H9 (cell line): Measurements from ENCODE around the gene ARSI. TPM values are rescaled to one million over a fixed set of nuclear protein-coding genes. Genes with fewer than 3 reads are reported as not detected.

Experiments used
- DNase-seq: peaks from one replicate; pipeline ENCODE4 v3.0.0-alpha.2; 2017
- H2AFZ ChIP-seq: one replicate; pipeline ENCODE4 v1.6.1; 2013; ENCODE audit warnings: mild to moderate bottlenecking, low read length, control low read depth, moderate library complexity
- H2AK5ac ChIP-seq: 2 replicates; pipeline ENCODE4 v1.6.1; 2013; ENCODE audit warnings: low read length, control low read depth, mixed read lengths; ENCODE audit not compliant: insufficient read length
- H2BK120ac ChIP-seq: one replicate; pipeline ENCODE4 v1.6.1; 2013; ENCODE audit warnings: low read depth, mild to moderate bottlenecking, low read length, control low read depth, inconsistent platforms; ENCODE audit not compliant: poor library complexity, severe bottlenecking
- H2BK12ac ChIP-seq: 2 replicates; pipeline ENCODE4 v1.6.1; 2013; ENCODE audit warnings: low read length, control low read depth, mixed read lengths, low read depth; ENCODE audit not compliant: insufficient read length
- H2BK15ac ChIP-seq: 2 replicates; pipeline ENCODE4 v1.6.1; 2013; ENCODE audit warnings: low read depth, low read length, control low read depth
- H2BK20ac ChIP-seq: one replicate; pipeline ENCODE4 v1.6.1; 2013; ENCODE audit warnings: low read depth, mild to moderate bottlenecking, low read length, control low read depth, inconsistent platforms; ENCODE audit not compliant: poor library complexity, severe bottlenecking
- H2BK5ac ChIP-seq: 2 replicates; pipeline ENCODE4 v1.6.1; 2013; ENCODE audit warnings: low read length, control low read depth, mixed read lengths; ENCODE audit not compliant: insufficient read length
- H3K14ac ChIP-seq: 2 replicates; pipeline ENCODE4 v1.6.1; 2013; ENCODE audit warnings: low read length, control low read depth; ENCODE audit not compliant: insufficient read depth
- H3K18ac ChIP-seq: 2 replicates; pipeline ENCODE4 v1.6.1; 2013; ENCODE audit warnings: low read depth, mild to moderate bottlenecking, mixed read lengths, low read length, control low read depth; ENCODE audit not compliant: insufficient read length
- H3K23ac ChIP-seq: 2 replicates; pipeline ENCODE4 v1.6.1; 2013; ENCODE audit warnings: low read length, control low read depth, mixed read lengths, low read depth; ENCODE audit not compliant: insufficient read length
- H3K23me2 ChIP-seq: 2 replicates; pipeline ENCODE4 v1.6.1; 2013; ENCODE audit warnings: low read depth, mild to moderate bottlenecking, mixed read lengths, low read length, control low read depth; ENCODE audit not compliant: insufficient read length, poor library complexity, severe bottlenecking
- H3K27ac ChIP-seq: 2 replicates; pipeline ENCODE4 v1.5.1; 2013; ENCODE audit warnings: low read length, control low read depth, mixed read lengths, low read depth; ENCODE audit not compliant: insufficient read length
- H3K27me3 ChIP-seq: 2 replicates; pipeline ENCODE4 v1.6.1; 2013; ENCODE audit warnings: low read length, control low read depth, inconsistent platforms; ENCODE audit not compliant: insufficient read depth
- H3K4ac ChIP-seq: 2 replicates; pipeline ENCODE4 v1.6.1; 2013; ENCODE audit warnings: low read depth, mild to moderate bottlenecking, control low read depth, inconsistent platforms, low read length, moderate library complexity
- H3K4me1 ChIP-seq: 2 replicates; pipeline ENCODE4 v1.6.1; 2013; ENCODE audit warnings: low read length, control low read depth, inconsistent platforms; ENCODE audit not compliant: insufficient read depth
- H3K4me2 ChIP-seq: 2 replicates; pipeline ENCODE4 v1.6.1; 2013; ENCODE audit warnings: low read length, control low read depth, mixed read lengths; ENCODE audit not compliant: insufficient read length, insufficient read depth
- H3K56ac ChIP-seq: 2 replicates; pipeline ENCODE4 v1.6.1; 2013; ENCODE audit warnings: low read depth, mild to moderate bottlenecking, mixed read lengths, low read length, control low read depth; ENCODE audit not compliant: insufficient read length
- H3K79me1 ChIP-seq: 2 replicates; pipeline ENCODE4 v1.6.1; 2013; ENCODE audit warnings: low read depth, mild to moderate bottlenecking, moderate library complexity, low read length, control low read depth, inconsistent platforms; ENCODE audit not compliant: insufficient read depth, poor library complexity, severe bottlenecking
- H3K79me2 ChIP-seq: 2 replicates; pipeline ENCODE4 v1.6.1; 2013; ENCODE audit warnings: low read length, control low read depth, inconsistent platforms; ENCODE audit not compliant: insufficient read depth
- H3K9ac ChIP-seq: 2 replicates; pipeline ENCODE4 v1.6.1; 2013; ENCODE audit warnings: low read length, control low read depth, mixed read lengths; ENCODE audit not compliant: insufficient read length; ENCODE audit errors: extremely low read depth
- H3K9me3 ChIP-seq: one replicate; pipeline ENCODE4 v1.6.1; 2013; ENCODE audit warnings: low read depth, low read length, inconsistent platforms; ENCODE audit not compliant: control insufficient read depth
- H3T11ph ChIP-seq: one replicate; pipeline ENCODE4 v1.6.1; 2013; ENCODE audit warnings: mild to moderate bottlenecking, low read length, control low read depth, inconsistent platforms
- H4K20me1 ChIP-seq: one replicate; pipeline ENCODE4 v1.6.1; 2013; ENCODE audit not compliant: control insufficient read depth, insufficient read length, insufficient read depth
- H4K5ac ChIP-seq: 2 replicates; pipeline ENCODE4 v1.6.1; 2013; ENCODE audit warnings: low read depth, mild to moderate bottlenecking, mixed read lengths, low read length, control low read depth; ENCODE audit not compliant: insufficient read length
- H4K8ac ChIP-seq: replicated peaks from 2 replicates; pipeline ENCODE4 v1.6.1; 2013; ENCODE audit warnings: low read length, control low read depth, mixed read lengths, low read depth; ENCODE audit not compliant: insufficient read length
- H4K91ac ChIP-seq: 2 replicates; pipeline ENCODE4 v1.6.1; 2013; ENCODE audit warnings: low read depth, mild to moderate bottlenecking, moderate library complexity, mixed read lengths, low read length, control low read depth; ENCODE audit not compliant: insufficient read length
- H3K27ac Mint-ChIP-seq, 3 experiments: 2 replicates in 2 of 3; 3 replicates in 1 of 3; pipeline ENCODE4 v1.8.0; 2020 to 2021; ENCODE audit warnings: mixed read lengths in 3 of 3, mild to moderate bottlenecking in 1 of 3, moderate library complexity in 1 of 3
- H3K27me3 Mint-ChIP-seq: 2 replicates; pipeline ENCODE4 v1.8.0; 2021; ENCODE audit warnings: low read depth, mild to moderate bottlenecking, moderate library complexity, mixed read lengths
- H3K36me3 Mint-ChIP-seq, 3 experiments: 2 replicates in 2 of 3; 3 replicates in 1 of 3; pipeline ENCODE4 v1.8.0; 2020 to 2021; ENCODE audit warnings: low read depth in 3 of 3, mixed read lengths in 3 of 3; ENCODE audit not compliant: insufficient read depth in 1 of 3
- H3K4me1 Mint-ChIP-seq, 2 experiments: 2 replicates each; pipeline ENCODE4 v1.8.0; 2020; ENCODE audit warnings: mixed read lengths in 2 of 2
- H3K4me3 Mint-ChIP-seq, 2 experiments: 2 replicates in 1 of 2; 3 replicates in 1 of 2; pipeline ENCODE4 v1.8.0; 2020 to 2021; ENCODE audit warnings: mild to moderate bottlenecking in 2 of 2, mixed read lengths in 2 of 2, moderate library complexity in 1 of 2
- H3K9me3 Mint-ChIP-seq, 2 experiments: 2 replicates in 1 of 2; 3 replicates in 1 of 2; pipeline ENCODE4 v1.8.0; 2020; ENCODE audit warnings: mild to moderate bottlenecking in 2 of 2, mixed read lengths in 2 of 2, moderate library complexity in 1 of 2
- CTCF ChIP-seq: fragments of 200-600 bp; sonication (generic); conservative IDR thresholded peaks from 3 replicates; pipeline ENCODE4 v1.8.0; 2021; ENCODE audit warnings: antibody characterized with exemption, mild to moderate bottlenecking
- WGBS: extraction: QIAGEN DNeasy Blood & Tissue Kit; methylation state at CpG from one replicate; pipeline ENCODE4 v1.1.7; 2013; ENCODE audit warnings: missing lambda C conversion rate, low lambda C conversion rate, mixed read lengths; ENCODE audit not compliant: insufficient read length; ENCODE audit errors: extremely low coverage; 5-methylcytosine and 5-hydroxymethylcytosine counted together
- total RNA-seq: library from RNA; stranded (reverse); gene quantifications from 2 replicates; pipeline ENCODE4 v1.2.1, GENCODE V29; 2021

Gene ARSI
- total RNA-seq, 1 experiment from 2014 or later = 1.7 TPM

DNA sequence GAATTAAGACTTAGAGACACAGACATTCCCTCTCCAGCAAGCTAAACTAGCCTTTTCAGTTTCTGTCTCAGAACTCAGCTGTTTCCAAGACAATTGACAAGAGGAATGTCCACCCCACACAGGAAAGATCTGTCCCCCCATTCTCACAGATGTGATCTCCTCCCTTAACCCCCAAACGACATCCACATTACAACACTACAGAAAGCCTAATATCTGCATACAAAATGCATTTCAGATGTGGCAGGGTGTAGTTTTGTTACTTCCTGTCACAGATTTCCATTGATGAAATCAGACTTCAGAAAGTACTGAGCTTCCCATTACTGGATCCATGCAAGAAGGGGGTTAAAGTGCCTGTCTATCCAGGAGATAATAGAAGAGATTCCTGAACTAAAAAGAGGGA is 2.9 kb upstream of the ARSI start:
- Histone ChIP-seq H3K9ac (no peak overlapping the region), H3K4me1 (peaks cover 5% of the 10 kb centered on the region; the same call in 1 of the 2 replicates), H2BK15ac (no peak overlapping the region), H4K91ac (no peak overlapping the region), H2BK5ac (no peak overlapping the region), H3K79me1 (no peaks in the 10 kb centered on the region), H3K27me3 (no peaks in the 10 kb centered on the region; the same call in 1 of the 2 replicates), H2BK120ac (no peak overlapping the region), H3K14ac (no peak overlapping the region), H3K4me2 (no peak overlapping the region), H3K23ac (no peak overlapping the region), H4K8ac (no peak overlapping the region), H3K9me3 (no peaks in the 10 kb centered on the region), H3K4ac (no peak overlapping the region), H3K18ac (no peak overlapping the region), H3K56ac (no peak overlapping the region), H2BK20ac (no peak overlapping the region), H3K23me2 (peaks cover 12% of the 10 kb centered on the region), H2AFZ (no peak overlapping the region), H3K79me2 (no peaks in the 10 kb centered on the region), H4K5ac (no peak overlapping the region), H4K20me1 (no peaks in the 10 kb centered on the region), H3T11ph (no peak overlapping the region), H3K27ac (no peak overlapping the region), H2BK12ac (no peak overlapping the region), H2AK5ac (no peak overlapping the region)
- WGBS = no CpG with 5 or more reads among the region's 1 CpG
- DNase-seq = no peak
- H3K27me3 Mint-ChIP-seq = peaks cover 18% of the 10 kb centered on the region
- no peaks in the 10 kb centered on the region for H3K9me3 Mint-ChIP-seq
- H3K27ac Mint-ChIP-seq = no peak overlapping the region
- no peaks in the 10 kb centered on the region for H3K36me3 Mint-ChIP-seq
- no peak for TF ChIP-seq CTCF
- H3K4me1 Mint-ChIP-seq = peaks cover 42 to 49% of the 10 kb centered on the region in 2 experiments
- no peak overlapping the region for H3K4me3 Mint-ChIP-seq
